Measurements from ENCODE around the gene BAZ1A. TPM values are rescaled to one million over a fixed set of nuclear protein-coding genes. Genes with fewer than 3 reads are reported as not detected.

BAZ1A gene
- total RNA-seq, 4 donors from 2014 or later: 16.7 to 29.8 (median 28.4) TPM

- no peaks in the 10 kb centered on the region for H3K9me3 ChIP-seq
- DNase-seq: no peak
- no peaks in the 10 kb centered on the region for H3K27me3 ChIP-seq
- intact Hi-C loops (cut with DNase I): no loop called here
- no peak overlapping the region for H3K4me3 ChIP-seq (replicated peaks in 1 of 3)
- H3K4me1 ChIP-seq: no peaks in the 10 kb centered on the region
- H3K36me3 ChIP-seq: peaks cover 23 to 30% of the 10 kb centered on the region in 2 donors
- TF ChIP-seq POLR2A (IDR thresholded peaks at IDR 0.05) (no peak), CTCF (IDR thresholded peaks at IDR 0.05) (no peak)
- 93 to 98% methylated on average over 21 to 22 of the region's 24 CpGs for WGBS, 2 donors
- H3K27ac ChIP-seq: no peak overlapping the region
These were observed 77.2 kb downstream of the BAZ1A start for GRCh38 chr14:34797747-34798583.

DNA sequence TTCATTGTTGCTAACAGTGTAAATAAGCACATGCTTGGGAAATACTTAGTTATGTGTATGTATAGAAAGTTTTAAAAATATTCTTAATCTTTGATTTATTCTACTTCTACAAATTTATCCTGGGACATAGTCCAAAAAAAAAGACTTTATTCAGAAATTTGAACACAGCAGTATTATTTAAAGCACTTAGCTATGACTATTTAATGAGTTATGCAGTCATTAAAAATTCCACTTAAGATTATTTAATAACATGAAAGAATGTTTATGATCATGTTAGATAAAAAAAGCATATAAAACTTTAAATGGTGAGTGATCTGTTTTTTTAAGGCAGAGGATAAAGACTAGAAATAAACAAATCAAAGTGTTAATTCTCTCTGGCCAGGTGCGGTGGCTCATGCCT lies 78.3 kb downstream of the BAZ1A start:
- Histone ChIP-seq H3K27ac (no peak overlapping the region), H3K27me3 (no peaks in the 10 kb centered on the region), H3K9me3 (no peaks in the 10 kb centered on the region), H3K4me3 (replicated peaks in 1 of 3) (no peak overlapping the region), H3K36me3 (peaks cover 15 to 20% of the 10 kb centered on the region in 2 donors), H3K4me1 (no peaks in the 10 kb centered on the region)
- 94 to 100% methylated on average over 1 of the region's 1 CpG for WGBS, 2 donors
- TF ChIP-seq CTCF (IDR thresholded peaks at IDR 0.05): no peak
- TF ChIP-seq POLR2A (IDR thresholded peaks at IDR 0.05): no peak
- intact Hi-C loops (cut with DNase I): no loop called here
- DNase-seq: no peak

DNA sequence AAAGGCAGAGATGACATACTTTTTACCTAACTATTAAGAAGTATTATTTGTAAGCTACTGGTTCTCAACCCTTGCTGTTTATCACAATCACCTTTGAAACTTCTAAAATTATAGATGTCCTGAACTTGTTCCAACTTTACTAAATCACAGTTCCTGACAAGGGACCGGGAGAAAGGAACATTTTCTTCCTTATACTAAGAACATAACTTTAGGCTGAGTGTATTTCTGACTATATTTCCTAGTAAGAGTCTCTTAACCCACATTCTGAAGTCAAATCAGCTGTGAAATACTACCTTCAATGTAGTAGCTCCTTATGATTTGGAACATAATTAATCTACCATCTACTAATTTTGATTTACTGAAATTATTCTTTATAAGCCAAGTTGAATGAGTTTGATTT lies 80.2 kb downstream of the BAZ1A start:
- Histone ChIP-seq H3K36me3 (peaks cover 20 to 24% of the 10 kb centered on the region in 2 donors), H3K27ac (no peak overlapping the region), H3K9me3 (no peaks in the 10 kb centered on the region), H3K4me1 (no peaks in the 10 kb centered on the region), H3K4me3 (replicated peaks in 1 of 3) (no peak overlapping the region), H3K27me3 (no peaks in the 10 kb centered on the region)
- DNase-seq: no peak
- no peak for TF ChIP-seq CTCF (IDR thresholded peaks at IDR 0.05)
- TF ChIP-seq POLR2A (IDR thresholded peaks at IDR 0.05): no peak
- intact Hi-C loops (cut with DNase I): no loop called here
- 65 to 73% methylated on average over 1 of the region's 1 CpG for WGBS, 2 donors

DNA sequence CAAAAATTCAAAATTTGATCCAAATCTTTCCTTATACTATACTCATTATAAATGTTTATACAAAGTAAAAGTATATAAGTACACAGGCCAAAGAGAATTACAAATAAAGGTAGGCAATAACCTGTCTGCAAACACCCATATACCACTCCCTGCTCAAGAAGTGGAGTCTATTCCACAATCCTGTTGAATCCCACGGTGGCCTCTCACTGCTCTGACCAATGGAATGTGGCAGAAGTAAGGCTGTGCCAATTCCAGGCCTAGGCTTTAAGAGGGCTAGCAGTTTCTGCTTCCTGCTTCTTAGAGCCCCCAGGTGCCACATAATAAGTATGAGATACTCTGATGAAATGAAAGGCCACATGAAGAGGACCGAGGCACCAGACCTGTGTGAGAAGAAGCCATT lies 80.9 kb downstream of the BAZ1A start:
- DNase-seq: peak in 1 of 2 donors; percentile 27
- Histone ChIP-seq H3K27ac (no peak overlapping the region), H3K36me3 (peaks cover 14 to 18% of the 10 kb centered on the region in 2 donors), H3K27me3 (no peaks in the 10 kb centered on the region), H3K9me3 (no peaks in the 10 kb centered on the region), H3K4me3 (replicated peaks in 1 of 3) (no peak overlapping the region), H3K4me1 (no peaks in the 10 kb centered on the region)
- TF ChIP-seq CTCF (IDR thresholded peaks at IDR 0.05) (no peak), POLR2A (IDR thresholded peaks at IDR 0.05) (no peak)
- intact Hi-C loops (cut with DNase I): no loop called here
- 67% methylated on average over 2 of the region's 2 CpGs for WGBS, 2 donors

DNA sequence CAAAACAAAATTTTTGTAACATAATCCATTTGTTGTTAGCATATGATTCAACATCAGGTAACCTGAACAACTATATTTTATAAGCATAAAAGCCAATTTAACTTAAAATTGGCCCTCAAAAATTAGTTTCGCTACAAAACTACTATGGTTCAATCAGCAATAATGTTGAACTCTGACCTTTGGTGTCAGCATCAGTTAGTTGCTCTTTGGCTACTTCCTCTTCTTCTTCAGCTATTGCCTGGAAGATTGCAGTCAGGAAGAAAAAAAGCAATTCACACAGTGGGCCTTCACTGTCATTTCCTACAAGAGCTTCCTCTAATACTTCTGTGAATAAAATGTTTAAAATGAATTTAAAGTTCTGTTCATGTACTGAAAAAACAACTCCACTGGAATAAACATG lies 82.6 kb downstream of the BAZ1A start:
- no peaks in the 10 kb centered on the region for H3K27me3 ChIP-seq
- no peaks in the 10 kb centered on the region for H3K4me1 ChIP-seq
- no peaks in the 10 kb centered on the region for H3K9me3 ChIP-seq
- H3K4me3 ChIP-seq (replicated peaks in 1 of 3): no peak overlapping the region
- TF ChIP-seq CTCF (IDR thresholded peaks at IDR 0.05) (no peak), POLR2A (IDR thresholded peaks at IDR 0.05) (no peak)
- H3K27ac ChIP-seq: no peak overlapping the region
- WGBS, 2 donors: 93 to 94% methylated on average over 1 of the region's 1 CpG
- peaks cover 11 to 16% of the 10 kb centered on the region in 2 donors for H3K36me3 ChIP-seq
- DNase-seq: no peak
- intact Hi-C loops (cut with DNase I): no loop called here
